Measurements from ENCODE around the gene RCAN3.

The RCAN3 gene

GRCh38 chr1:24551960-24552571 is 49.4 kb downstream of the RCAN3 start:
- no peak for DNase-seq

DNA sequence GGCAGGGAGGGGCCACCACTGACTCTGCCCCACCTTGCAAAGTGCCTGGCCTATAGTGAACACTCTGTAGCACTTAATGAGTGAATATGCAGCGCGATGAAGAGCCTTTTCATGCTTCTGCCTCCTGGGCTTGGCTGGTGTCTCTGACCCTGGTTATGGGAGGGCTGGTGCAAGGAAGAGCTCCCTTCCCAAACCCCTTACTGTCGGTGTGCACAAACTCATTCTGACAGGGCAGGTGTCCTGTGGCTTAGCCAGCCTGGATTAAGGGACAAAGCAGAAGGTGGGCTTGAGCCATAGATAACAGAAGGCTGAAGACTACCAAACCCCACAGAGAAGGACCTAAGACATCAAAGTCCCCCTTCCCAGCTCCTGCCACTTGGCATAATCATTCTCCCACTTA is 51.3 kb downstream of the RCAN3 start:
- no peak for DNase-seq

- DNase-seq: no peak
These were observed 52.1 kb downstream of the RCAN3 start for GRCh38 chr1:24554714-24555113.

DNA sequence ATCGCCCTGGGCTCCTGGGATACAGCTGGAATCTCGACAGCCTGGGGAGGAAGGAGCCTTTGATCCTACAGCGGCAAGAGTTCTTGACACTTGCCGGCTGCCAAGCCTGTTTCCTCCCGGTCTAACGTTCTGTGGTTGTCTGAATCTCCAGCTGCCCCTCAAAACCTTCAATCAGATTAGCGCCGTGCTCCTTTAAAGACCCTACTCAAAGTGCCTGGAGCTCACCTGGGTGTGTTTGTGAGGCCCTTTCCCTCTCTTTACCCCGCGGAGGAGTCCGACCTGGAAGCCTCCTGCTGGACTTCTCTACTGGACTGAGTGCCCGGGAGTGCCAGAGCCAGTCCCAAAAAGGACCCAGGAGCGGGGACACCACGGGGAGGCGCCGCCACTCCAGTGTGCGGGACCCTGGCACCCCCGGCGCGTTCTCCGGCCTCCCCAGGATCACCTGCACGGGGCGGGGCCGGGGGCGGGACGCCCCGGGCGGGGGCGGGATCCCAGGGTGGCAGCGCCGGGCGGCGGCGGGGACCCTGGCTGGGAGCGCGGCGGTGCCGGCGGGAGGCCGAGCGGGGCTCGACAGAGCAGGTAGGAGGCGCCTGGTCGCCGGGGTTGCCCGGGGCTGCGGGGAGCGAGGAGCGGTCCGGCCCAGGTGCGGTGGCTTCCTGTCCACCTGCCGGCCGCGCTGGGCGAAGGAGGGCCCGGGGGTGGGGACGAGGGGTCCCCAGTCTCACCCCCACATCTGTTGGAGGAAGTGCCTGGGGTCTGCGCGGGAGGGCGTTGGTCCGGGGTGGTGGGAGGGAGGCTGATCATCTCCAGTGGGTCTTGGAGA is 53.2 kb downstream of the RCAN3 start, which contains the start of gene NCMAP:
Gene NCMAP (plus strand): TSS at position 497 of the 823 bp plus-strand sequence. CDS start 39,344 bp downstream, outside the sequence.
- DNase-seq: peak; percentile 39 to 55

DNA sequence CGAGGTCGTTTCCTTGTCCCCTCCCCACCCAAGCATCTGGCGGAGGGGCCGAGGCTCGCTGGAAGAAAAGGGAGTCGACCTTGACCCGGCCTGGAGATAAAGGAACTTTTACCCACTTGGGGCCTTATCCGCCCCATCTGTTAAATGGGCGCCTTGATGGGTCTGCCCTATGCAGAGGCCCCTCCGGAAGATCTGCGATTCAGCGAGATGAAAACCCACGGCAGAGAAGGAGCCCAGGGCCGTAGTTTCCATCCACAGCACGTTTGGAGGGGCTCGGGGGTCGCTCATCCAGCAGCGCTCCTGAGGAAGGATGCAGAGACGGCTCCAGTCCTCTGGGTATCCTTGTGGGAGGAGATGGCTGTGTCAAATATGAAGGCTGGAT is 53.8 kb downstream of the RCAN3 start:
- DNase-seq: no peak

GRCh38 chr1:24557220-24557619 is 54.6 kb downstream of the RCAN3 start:
- DNase-seq: no peak

DNA sequence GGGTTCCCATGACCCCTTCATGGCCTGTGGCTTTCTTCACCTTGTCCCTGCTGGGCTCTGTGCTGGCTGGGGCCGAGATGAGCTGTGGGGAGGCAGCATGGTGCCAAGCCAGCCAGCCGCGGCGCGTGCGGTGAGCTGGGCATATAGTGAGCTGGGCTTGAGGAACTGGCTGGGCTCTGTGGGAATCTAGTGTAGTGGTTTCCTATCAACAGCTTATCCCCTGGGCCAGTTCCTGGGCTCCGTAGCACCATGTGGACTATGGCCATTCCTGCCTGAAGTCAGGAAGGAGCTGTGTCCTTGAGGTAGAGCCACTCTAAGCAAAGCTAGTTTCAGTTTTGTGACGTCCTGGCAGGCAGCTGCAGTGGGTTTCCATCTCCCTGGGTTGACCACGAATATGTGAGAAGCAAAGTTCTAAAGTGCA is 55.1 kb downstream of the RCAN3 start:
- DNase-seq: no peak

GRCh38 chr1:24558455-24558854 is 55.8 kb downstream of the RCAN3 start:
- DNase-seq: no peak

DNA sequence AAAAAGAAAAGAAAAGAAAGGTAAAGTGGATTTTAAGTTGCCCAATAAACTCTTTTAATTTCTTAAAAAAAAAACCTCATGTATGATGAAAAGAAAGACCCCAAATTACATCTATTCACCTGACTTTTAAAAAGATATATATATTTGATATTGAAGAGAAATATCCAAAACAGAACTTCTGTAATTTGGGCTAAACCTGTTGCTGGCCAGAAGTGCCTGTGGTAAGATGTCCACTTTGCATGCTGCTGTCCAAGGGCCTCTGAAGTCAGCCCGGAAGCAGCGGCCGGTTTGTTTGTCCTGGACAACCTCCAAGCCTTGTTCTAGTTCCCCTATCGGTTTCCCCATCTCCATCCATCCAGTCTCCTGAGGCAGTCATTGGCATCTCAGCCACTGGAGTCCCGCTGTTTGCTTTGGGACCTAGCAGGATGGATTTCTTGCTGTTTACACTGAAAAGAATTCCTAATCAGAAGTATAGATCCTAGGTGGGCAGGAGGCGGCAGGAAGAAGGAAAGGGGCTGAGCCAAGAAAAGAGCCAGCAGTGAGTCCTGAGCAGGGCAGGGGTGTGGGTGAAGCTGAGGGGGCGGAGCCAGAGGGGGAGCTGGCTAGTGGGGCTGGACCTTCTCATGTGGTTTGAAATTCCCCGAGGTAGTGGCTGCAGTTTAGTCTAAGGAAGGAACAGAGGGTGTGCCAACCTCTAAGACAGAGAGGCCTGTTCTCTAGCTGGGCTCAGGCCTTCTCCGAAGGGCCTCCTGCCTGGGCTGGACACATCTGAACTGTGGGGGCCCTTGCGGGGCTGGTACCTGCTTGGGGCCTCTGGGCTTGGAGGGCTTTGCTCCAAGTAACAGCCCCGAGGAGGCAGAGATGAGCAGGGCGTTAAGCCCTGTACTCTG is 56.5 kb downstream of the RCAN3 start:
- DNase-seq: no peak

- no peak for DNase-seq
These were observed 57.7 kb downstream of the RCAN3 start for GRCh38 chr1:24560361-24560760.

- no peak for DNase-seq
These were observed 60.0 kb downstream of the RCAN3 start for GRCh38 chr1:24562625-24563024.

DNA sequence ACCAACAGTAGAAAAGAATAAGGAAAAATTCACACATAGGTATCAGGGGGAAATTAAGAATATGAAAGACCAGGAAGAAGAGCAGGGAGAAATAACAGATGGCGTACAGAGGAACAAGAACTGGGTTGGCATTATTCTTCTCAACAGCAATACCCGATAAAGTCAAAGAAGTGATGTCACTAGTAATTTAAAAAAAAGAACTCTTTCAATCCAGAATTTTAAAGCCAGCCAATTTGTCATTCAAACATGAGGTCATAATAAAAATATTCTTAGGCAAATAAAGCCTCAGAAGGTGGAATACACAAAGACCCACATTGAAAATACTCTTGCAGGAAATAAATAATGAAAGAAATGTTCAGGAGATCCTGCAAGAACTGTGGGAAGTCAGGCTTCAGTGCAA is 62.1 kb downstream of the RCAN3 start:
- DNase-seq: no peak

GRCh38 chr1:24566236-24566867 is 63.7 kb downstream of the RCAN3 start:
- DNase-seq: no peak

- peak in 1 of 2 donors; percentile 27 for DNase-seq
These were observed 65.3 kb downstream of the RCAN3 start for GRCh38 chr1:24567792-24568388.

DNA sequence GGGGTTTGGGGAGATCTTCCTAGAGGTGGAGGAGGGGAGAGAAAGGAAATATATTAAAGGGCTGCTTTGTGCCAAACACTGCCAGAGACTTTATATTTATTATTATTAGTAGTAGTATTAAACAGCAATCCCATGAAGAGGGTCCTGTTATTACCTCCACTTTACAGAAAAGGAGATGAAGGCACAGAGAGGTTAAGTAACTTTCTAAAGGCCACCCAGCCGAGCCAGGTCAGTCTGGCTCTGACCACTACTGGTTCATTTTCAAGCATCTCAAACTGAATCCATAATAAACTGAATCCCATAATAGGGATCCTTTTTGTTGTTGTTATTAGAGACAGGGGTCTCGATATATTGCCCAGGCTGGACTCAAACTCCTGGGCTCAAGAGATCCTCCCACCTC is 65.8 kb downstream of the RCAN3 start:
- DNase-seq: no peak

DNA sequence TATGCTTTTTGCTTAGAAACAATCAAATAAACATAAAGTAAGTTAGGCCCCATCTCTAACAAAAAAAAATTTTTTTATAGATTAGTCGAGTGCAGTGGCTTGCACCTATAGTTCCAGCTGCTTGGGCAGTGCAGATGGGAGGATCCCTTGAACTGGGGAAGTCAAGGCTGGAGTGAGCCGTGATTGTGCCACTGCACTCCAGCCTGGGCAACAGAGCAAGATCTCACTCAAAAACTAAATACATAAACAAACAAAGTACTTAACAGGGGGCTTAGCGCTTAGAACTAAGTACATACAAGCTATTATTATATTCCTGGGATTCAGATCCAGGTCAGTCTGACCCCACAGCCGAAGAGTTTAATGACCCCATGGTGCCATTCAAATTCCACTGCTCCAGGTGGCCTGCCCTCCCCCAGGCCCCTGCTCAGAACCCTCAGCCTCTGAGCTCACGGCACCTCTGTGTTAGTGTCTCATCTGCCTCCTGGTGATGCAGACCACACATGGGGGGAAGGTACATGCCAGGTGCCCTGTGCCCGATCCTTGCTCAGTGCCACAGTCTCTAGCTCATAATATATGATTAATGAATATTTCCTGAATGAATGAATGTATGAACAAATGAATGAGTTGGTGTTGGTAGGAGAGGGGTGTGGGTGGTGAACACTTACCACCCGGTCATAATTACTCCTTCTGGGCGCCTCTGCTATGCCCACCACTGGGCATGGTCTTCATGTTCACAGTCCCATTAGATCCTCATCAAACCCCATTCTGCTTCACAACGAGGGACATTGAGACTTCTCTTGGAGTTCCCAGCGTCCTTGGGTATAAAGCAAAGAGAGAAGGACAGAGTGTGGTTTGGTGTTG is 67.9 kb downstream of the RCAN3 start:
- no peak for DNase-seq

GRCh38 chr1:24572301-24572700 is 69.7 kb downstream of the RCAN3 start:
- peak in 1 of 2 donors; percentile 6 for DNase-seq

DNA sequence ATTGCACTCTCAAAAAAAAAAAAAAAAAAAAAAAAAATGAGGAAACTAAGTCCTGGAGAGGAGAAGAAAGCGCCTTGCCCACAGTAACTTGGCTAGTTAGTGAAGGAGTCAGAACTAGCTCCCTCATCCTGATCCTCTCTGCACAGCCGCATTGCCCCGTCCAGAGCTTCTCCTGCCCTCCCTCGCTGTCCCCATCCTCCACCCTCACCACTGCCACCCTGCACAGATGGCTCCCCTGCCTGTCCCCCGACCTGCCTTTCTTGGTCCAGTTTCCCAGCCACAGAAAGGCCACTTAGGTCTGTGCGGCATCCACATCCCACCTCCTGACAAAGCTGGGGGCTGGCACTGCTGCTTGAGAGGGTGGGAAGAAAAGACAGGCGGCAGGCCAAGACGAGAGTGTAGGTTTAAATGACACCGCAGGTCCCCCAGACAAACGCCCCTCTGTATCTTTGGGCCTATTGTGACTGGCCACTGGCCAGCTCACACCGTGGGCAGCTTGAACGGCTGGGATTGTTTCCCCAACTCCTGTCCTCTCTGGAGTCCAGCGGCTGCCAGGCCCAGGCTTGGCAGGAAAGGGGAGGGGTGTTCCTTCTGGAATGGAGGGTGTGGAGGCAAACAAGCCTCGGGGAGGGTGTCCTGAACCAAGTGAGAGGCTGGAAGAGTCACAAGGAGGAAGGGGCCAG is 73.4 kb downstream of the RCAN3 start:
- DNase-seq: no peak

GRCh38 chr1:24578846-24579245 is 76.2 kb downstream of the RCAN3 start:
- no peak for DNase-seq

- DNase-seq: no peak
These were observed 78.1 kb downstream of the RCAN3 start for GRCh38 chr1:24580756-24581155.

- DNase-seq: no peak
These were observed 81.6 kb downstream of the RCAN3 start for GRCh38 chr1:24584171-24584647.

All from CD4-positive, alpha-beta T cell treated with Interleukin-1 beta for 1 hour (primary cell).